ENCODE measurements around the gene CRELD1.

CRELD1 gene

DNA sequence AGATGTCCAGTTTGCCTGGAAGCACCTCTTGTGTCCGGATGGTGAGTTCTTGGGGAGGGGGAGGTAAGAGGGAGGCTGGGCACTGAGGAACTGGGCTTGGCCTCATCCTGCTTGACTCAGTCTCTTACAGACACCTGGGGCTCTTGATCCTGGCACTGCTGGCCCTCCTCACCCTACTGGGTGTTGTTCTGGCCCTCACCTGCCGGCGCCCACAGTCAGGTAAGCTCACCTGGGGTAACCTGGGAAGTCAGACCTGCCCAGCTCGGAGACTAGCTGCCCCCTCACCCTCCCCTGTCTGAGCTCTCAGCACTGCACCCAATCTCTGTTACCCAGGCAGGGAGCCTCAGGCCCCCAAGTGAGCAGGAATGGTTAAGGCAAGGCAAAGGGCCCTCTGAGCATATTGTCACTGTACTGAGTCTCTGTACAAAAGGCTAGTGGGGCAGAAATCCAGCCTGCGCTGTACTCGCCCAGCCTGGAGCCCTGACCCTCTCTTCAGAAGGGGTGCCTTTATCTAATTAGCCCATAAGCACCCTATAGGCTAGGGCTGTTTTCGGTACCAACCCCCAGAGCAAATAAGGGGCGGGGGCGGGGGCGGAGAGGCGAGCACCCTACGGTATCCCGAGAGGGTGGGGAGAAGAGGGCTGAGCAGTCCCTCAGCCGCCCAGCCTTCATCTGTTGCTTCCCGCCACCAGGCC is 18.9 kb upstream of the CRELD1 start:
- Histone ChIP-seq H3K9ac (peak overlapping the region; percentile 76), H3K27ac (peak overlapping the region; percentile 44; the same call in 1 of the 2 replicates), H3K4me1 (ENCODE audit: low read depth, poor library complexity, severe bottlenecking) (peaks cover 51% of the 10 kb centered on the region), H4K20me1 (ENCODE audit: insufficient read depth) (no peaks in the 10 kb centered on the region), H3K79me2 (ENCODE audit: insufficient read depth, low read depth) (no peaks in the 10 kb centered on the region), H3K36me3 (ENCODE audit: insufficient read depth) (no peaks in the 10 kb centered on the region), H3K27me3 (ENCODE audit: insufficient read depth, low read depth) (no peaks in the 10 kb centered on the region), H2AFZ (ENCODE audit: low read depth) (peak overlapping the region; percentile 67; the same call in 1 of the 2 replicates), H3K4me3 (IDR thresholded peaks at IDR 0.05; ENCODE audit: insufficient read depth, low read depth, low read length) (peak overlapping the region; percentile 46), H3K4me2 (peak overlapping the region; percentile 53)
- TF ChIP-seq, protein P1, sequence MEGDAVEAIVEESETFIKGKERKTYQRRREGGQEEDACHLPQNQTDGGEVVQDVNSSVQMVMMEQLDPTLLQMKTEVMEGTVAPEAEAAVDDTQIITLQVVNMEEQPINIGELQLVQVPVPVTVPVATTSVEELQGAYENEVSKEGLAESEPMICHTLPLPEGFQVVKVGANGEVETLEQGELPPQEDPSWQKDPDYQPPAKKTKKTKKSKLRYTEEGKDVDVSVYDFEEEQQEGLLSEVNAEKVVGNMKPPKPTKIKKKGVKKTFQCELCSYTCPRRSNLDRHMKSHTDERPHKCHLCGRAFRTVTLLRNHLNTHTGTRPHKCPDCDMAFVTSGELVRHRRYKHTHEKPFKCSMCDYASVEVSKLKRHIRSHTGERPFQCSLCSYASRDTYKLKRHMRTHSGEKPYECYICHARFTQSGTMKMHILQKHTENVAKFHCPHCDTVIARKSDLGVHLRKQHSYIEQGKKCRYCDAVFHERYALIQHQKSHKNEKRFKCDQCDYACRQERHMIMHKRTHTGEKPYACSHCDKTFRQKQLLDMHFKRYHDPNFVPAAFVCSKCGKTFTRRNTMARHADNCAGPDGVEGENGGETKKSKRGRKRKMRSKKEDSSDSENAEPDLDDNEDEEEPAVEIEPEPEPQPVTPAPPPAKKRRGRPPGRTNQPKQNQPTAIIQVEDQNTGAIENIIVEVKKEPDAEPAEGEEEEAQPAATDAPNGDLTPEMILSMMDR (conservative IDR thresholded peaks at IDR 0.05; ENCODE audit: low read depth, low read length): no peak

DNA sequence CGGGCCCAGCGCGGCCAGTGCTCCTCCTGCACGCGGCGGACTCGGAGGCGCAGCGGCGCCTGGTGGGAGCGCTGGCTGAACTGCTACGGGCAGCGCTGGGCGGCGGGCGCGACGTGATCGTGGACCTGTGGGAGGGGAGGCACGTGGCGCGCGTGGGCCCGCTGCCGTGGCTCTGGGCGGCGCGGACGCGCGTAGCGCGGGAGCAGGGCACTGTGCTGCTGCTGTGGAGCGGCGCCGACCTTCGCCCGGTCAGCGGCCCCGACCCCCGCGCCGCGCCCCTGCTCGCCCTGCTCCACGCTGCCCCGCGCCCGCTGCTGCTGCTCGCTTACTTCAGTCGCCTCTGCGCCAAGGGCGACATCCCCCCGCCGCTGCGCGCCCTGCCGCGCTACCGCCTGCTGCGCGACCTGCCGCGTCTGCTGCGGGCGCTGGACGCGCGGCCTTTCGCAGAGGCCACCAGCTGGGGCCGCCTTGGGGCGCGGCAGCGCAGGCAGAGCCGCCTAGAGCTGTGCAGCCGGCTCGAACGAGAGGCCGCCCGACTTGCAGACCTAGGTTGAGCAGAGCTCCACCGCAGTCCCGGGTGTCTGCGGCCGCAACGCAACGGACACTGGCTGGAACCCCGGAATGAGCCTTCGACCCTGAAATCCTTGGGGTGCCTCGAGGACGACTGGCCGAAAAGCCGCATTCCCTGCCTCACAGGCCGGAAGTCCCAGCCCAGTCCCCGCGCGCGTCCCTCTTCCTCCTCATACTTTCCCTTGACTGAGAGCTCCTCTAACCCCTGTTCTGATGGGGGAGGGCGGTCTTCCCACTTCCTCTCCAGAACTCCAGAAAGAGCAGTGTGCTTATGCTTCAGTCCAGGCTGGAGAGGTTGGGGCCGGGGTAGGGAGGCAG is 18.1 kb upstream of the CRELD1 start:
- peak overlapping the region; percentile 46 for H3K4me3 ChIP-seq (IDR thresholded peaks at IDR 0.05; ENCODE audit: insufficient read depth, low read depth, low read length)
- peaks cover 43% of the 10 kb centered on the region for H3K4me1 ChIP-seq (ENCODE audit: low read depth, poor library complexity, severe bottlenecking)
- no peaks in the 10 kb centered on the region for H4K20me1 ChIP-seq (ENCODE audit: insufficient read depth)
- TF ChIP-seq, protein P1 (conservative IDR thresholded peaks at IDR 0.05; ENCODE audit: low read depth, low read length): no peak
- no peaks in the 10 kb centered on the region for H3K27me3 ChIP-seq (ENCODE audit: insufficient read depth, low read depth)
- peak overlapping the region; percentile 44 for H3K27ac ChIP-seq
- peak overlapping the region; percentile 76 for H3K9ac ChIP-seq
- no peaks in the 10 kb centered on the region for H3K36me3 ChIP-seq (ENCODE audit: insufficient read depth)
- no peaks in the 10 kb centered on the region for H3K79me2 ChIP-seq (ENCODE audit: insufficient read depth, low read depth)
- H3K4me2 ChIP-seq: peak overlapping the region; percentile 53
- peak overlapping the region; percentile 67 for H2AFZ ChIP-seq (ENCODE audit: low read depth)

DNA sequence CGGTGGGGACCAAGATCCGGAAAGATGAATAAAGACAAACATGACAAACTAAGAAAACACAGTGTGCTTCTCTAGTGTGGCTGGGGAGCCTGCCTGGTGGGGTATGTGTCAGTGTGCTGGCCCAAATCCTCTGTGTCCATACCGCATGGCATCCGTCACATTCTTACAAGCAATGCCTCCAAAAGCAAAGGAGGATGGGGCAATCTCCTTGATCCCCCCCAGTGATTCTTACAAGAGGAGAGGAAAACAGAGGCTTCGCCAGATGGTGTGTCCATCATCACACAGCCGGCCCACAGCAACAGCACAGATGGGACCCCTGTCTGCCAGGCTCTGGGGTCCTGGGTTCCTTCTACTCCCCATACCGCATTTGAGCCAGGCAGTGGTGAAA is 17.3 kb upstream of the CRELD1 start:
- H3K79me2 ChIP-seq (ENCODE audit: insufficient read depth, low read depth): no peaks in the 10 kb centered on the region
- no peak overlapping the region for H3K9ac ChIP-seq
- no peaks in the 10 kb centered on the region for H3K27me3 ChIP-seq (ENCODE audit: insufficient read depth, low read depth)
- H2AFZ ChIP-seq (ENCODE audit: low read depth): no peak overlapping the region
- no peak overlapping the region for H3K4me2 ChIP-seq
- TF ChIP-seq, protein P1 (conservative IDR thresholded peaks at IDR 0.05; ENCODE audit: low read depth, low read length): no peak
- H4K20me1 ChIP-seq (ENCODE audit: insufficient read depth): no peaks in the 10 kb centered on the region
- no peaks in the 10 kb centered on the region for H3K36me3 ChIP-seq (ENCODE audit: insufficient read depth)
- H3K27ac ChIP-seq: no peak overlapping the region
- no peak overlapping the region for H3K4me3 ChIP-seq (IDR thresholded peaks at IDR 0.05; ENCODE audit: insufficient read depth, low read depth, low read length)
- peaks cover 35% of the 10 kb centered on the region for H3K4me1 ChIP-seq (ENCODE audit: low read depth, poor library complexity, severe bottlenecking)

DNA sequence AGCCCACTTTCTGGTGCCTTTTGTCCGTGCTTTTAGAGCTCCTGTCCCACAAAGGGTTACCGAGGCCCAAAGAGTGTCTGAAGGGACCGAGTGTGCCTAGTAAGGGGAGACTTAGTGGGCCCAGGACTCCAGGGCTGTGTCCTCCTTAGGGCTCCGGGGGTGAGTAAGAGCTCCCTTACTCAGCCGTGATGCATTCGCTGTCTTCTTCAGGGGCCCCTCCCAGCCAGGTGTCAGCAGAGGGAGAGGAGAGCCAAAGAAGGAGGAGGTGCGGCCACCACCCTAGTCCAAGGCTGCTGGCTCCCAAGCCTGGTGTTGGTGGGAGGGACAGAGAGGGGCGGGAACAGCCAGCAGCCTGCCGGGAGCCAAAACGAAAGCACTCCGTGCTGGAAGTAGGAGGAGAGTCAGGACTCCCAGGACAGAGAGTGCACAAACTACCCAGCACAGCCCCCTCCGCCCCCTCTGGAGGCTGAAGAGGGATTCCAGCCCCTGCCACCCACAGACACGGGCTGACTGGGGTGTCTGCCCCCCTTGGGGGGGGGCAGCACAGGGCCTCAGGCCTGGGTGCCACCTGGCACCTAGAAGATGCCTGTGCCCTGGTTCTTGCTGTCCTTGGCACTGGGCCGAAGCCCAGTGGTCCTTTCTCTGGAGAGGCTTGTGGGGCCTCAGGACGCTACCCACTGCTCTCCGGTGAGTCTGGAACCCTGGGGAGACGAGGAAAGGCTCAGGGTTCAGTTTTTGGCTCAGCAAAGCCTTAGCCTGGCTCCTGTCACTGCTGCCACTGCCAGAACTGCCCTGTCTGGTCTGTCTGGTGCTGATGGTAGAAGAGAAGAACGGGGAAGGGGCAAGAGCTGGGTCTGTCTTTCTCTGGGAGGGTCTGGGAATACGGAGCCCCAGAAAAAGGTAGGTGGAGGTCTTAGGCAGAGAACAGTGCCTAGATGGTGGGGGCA is 16.6 kb upstream of the CRELD1 start, which contains the start of gene IL17RC:
Gene IL17RC, plus strand, starts transcription at position 365 of the 947 bp plus-strand sequence. Its CDS starts 218 bp downstream, at position 583.
- H3K27ac ChIP-seq: peak within 1 kb of the TSS; percentile 44; the same call in 1 of the 2 replicates
- no peaks in the 10 kb centered on the region for H4K20me1 ChIP-seq (ENCODE audit: insufficient read depth)
- peak within 1 kb of the TSS; percentile 67 for H2AFZ ChIP-seq (ENCODE audit: low read depth)
- H3K27me3 ChIP-seq (ENCODE audit: insufficient read depth, low read depth): no peaks in the 10 kb centered on the region
- TF ChIP-seq, protein P1 (conservative IDR thresholded peaks at IDR 0.05; ENCODE audit: low read depth, low read length): no peak
- no peaks in the 10 kb centered on the region for H3K79me2 ChIP-seq (ENCODE audit: insufficient read depth, low read depth)
- H3K4me1 ChIP-seq (ENCODE audit: low read depth, poor library complexity, severe bottlenecking): peaks cover 29% of the 10 kb centered on the region
- H3K4me2 ChIP-seq: peak within 1 kb of the TSS; percentile 53
- H3K4me3 ChIP-seq (IDR thresholded peaks at IDR 0.05; ENCODE audit: insufficient read depth, low read depth, low read length): no peak within 1 kb of the TSS
- H3K9ac ChIP-seq: peak within 1 kb of the TSS; percentile 76; the same call in 1 of the 2 replicates
- H3K36me3 ChIP-seq (ENCODE audit: insufficient read depth): no peaks in the 10 kb centered on the region
